Thoracic aorta (tissue), 2 donors: ENCODE measurements around the gene ROGDI. TPM values are rescaled to one million over a fixed set of nuclear protein-coding genes. Genes with fewer than 3 reads are reported as not detected.

ENCODE experiments used
- ATAC-seq: fragments of 150-250 bp; one replicate; pipeline ENCODE4 v1.8.0; 2017; ENCODE audit warnings: low read depth; ENCODE audit not compliant: insufficient number of reproducible peaks, low FRiP score
- DNase-seq: peaks from one replicate; pipeline ENCODE4 v3.0.0-alpha.2; 2020; ENCODE audit warnings: low spot score
- H3K27ac ChIP-seq, 2 donors: fragments of 200-600 bp; sonication (generic); 1 replicate in 1 of 2; 2 replicates in 1 of 2; pipeline ENCODE4 v1.5.1; 2016; ENCODE audit warnings: mild to moderate bottlenecking in 2 of 2, moderate library complexity in 2 of 2
- H3K27me3 ChIP-seq: fragments of 200-600 bp; sonication (generic); replicated peaks from 2 replicates; pipeline ENCODE4 v1.6.0; 2016; ENCODE audit warnings: mild to moderate bottlenecking; ENCODE audit not compliant: insufficient read depth
- H3K36me3 ChIP-seq: fragments of 200-600 bp; sonication (generic); one replicate; pipeline ENCODE4 v1.5.1; 2016
- H3K4me1 ChIP-seq, 2 donors: fragments of 200-600 bp; sonication (generic); 1 replicate in 1 of 2; 2 replicates in 1 of 2; pipeline versions ENCODE4 v1.5.1 to v1.6.0; 2016; ENCODE audit warnings: low read depth in 2 of 2, mild to moderate bottlenecking in 1 of 2; ENCODE audit not compliant: control insufficient read depth in 1 of 2
- H3K4me3 ChIP-seq: fragments of 200-600 bp; sonication (generic); 2 replicates; pipeline ENCODE4 v1.5.1; 2016; ENCODE audit warnings: mild to moderate bottlenecking
- H3K9me3 ChIP-seq: fragments of 200-600 bp; sonication (generic); 2 replicates; pipeline ENCODE4 v1.5.1; 2016
- total RNA-seq, 2 donors: library from RNA; depleted of rRNA; stranded (reverse); fragments of >200 nt; gene quantifications; one replicate each; pipeline versions ENCODE4 v1.1.0 to v1.2.3, GENCODE V29; 2016
- TF ChIP-seq, protein P1 (sequence below): fragments of 200-600 bp; sonication (generic); IDR thresholded peaks from one replicate; pipeline ENCODE4 v1.5.1; 2019; ENCODE audit warnings: antibody characterized with exemption

The ROGDI gene
- total RNA-seq, 2 donors from 2014 or later = 4.2 to 23.7 TPM

DNA sequence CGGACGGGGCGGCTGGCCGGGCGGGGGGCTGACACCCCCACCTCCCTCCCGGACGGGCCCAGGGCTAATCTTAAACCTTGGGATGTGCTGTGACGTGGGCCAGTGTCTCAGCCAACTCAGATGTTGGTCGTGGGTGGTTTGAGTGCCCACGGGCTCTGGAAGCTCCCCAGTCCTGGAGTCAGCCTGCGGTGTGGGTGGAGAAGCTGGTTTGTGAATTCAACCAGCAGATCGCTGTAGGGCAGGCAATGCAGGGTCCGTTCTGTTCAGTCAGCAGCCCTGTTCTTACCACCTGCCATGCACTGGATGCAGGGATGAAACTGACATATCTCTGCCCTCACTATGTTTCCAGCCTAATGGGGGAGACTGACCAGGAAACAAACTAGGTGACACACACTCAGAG is 27.4 kb downstream of the ROGDI start:
- Histone ChIP-seq H3K27ac (no peak overlapping the region), H3K36me3 (no peaks in the 10 kb centered on the region), H3K9me3 (no peaks in the 10 kb centered on the region), H3K27me3 (no peaks in the 10 kb centered on the region), H3K4me3 (no peak overlapping the region), H3K4me1 (no peaks in the 10 kb centered on the region)
- DNase-seq (no peak), ATAC-seq (no peak)
- TF ChIP-seq, protein P1, sequence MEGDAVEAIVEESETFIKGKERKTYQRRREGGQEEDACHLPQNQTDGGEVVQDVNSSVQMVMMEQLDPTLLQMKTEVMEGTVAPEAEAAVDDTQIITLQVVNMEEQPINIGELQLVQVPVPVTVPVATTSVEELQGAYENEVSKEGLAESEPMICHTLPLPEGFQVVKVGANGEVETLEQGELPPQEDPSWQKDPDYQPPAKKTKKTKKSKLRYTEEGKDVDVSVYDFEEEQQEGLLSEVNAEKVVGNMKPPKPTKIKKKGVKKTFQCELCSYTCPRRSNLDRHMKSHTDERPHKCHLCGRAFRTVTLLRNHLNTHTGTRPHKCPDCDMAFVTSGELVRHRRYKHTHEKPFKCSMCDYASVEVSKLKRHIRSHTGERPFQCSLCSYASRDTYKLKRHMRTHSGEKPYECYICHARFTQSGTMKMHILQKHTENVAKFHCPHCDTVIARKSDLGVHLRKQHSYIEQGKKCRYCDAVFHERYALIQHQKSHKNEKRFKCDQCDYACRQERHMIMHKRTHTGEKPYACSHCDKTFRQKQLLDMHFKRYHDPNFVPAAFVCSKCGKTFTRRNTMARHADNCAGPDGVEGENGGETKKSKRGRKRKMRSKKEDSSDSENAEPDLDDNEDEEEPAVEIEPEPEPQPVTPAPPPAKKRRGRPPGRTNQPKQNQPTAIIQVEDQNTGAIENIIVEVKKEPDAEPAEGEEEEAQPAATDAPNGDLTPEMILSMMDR = no peak

DNA sequence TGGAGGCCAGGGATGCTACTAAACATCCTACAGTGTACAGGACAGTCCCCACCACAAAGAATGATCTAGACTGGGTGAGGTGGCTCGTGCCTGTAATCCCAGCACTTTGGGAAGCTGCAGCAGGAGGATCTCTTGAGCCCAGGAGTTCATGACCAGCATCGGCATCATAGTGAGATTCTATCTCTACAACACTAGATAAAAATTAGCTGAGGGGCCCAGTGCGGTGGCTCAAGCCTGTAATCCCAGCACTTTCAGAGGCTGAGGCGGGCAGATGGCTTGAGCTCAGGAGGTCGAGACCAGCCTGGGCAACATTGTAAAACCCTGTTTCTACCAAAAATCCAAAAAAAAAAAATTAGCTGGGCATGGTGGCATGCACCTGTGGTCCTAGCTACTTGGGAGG is 30.1 kb downstream of the ROGDI start:
- peaks cover 5 to 12% of the 10 kb centered on the region in 2 donors for H3K4me1 ChIP-seq
- H3K36me3 ChIP-seq = no peaks in the 10 kb centered on the region
- no peaks in the 10 kb centered on the region for H3K27me3 ChIP-seq
- TF ChIP-seq, protein P1 = no peak
- ATAC-seq = no peak
- no peaks in the 10 kb centered on the region for H3K9me3 ChIP-seq
- H3K27ac ChIP-seq = no peak overlapping the region
- no peak overlapping the region for H3K4me3 ChIP-seq
- no peak for DNase-seq

DNA sequence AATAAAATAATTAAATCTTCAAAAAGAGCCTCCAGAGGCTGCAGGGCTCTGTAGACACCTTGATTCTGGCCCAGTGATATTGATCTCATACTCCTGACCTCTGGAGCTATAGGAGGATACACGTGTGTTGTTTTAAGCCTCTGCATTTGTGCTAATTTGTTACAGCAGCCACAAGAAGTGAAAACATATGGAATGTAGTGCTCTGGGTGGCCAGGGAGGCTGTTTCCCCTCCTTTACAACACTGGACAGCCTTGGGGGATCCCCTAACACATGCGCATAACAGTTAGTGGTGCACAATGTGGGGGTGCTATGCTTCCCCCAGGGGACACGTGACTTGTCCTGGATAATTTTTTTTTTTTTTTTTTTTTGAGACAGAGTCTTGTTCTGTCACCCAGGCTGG is 30.8 kb downstream of the ROGDI start:
- H3K4me3 ChIP-seq = no peak overlapping the region
- peaks cover 6 to 12% of the 10 kb centered on the region in 2 donors for H3K4me1 ChIP-seq
- no peak overlapping the region for H3K27ac ChIP-seq
- no peaks in the 10 kb centered on the region for H3K27me3 ChIP-seq
- TF ChIP-seq, protein P1 = no peak
- no peaks in the 10 kb centered on the region for H3K9me3 ChIP-seq
- DNase-seq (no peak), ATAC-seq (no peak)
- no peaks in the 10 kb centered on the region for H3K36me3 ChIP-seq

DNA sequence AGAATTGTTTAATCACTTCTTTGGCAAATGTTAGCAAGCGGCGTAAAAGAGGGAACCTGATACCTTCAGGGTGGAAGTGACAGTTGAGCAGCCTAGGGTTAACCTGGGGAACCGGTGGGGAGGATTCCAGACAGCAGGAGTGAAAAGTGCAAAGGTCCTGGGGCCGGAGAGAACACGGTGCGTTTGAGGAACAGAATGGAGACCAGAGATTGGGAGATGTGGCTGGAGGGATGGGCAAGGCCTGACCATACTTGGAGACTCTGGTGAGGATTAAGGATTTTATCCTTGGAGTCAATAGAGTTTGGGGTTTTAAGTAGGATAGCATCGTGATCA is 33.2 kb downstream of the ROGDI start:
- Histone ChIP-seq H3K36me3 (no peaks in the 10 kb centered on the region), H3K9me3 (no peaks in the 10 kb centered on the region), H3K4me3 (peak overlapping the region; percentile 99), H3K4me1 (peaks cover 11 to 26% of the 10 kb centered on the region in 2 donors), H3K27ac (peak overlapping the region; percentile 72 to 91), H3K27me3 (no peaks in the 10 kb centered on the region)
- TF ChIP-seq, protein P1 = no peak
- ATAC-seq (no peak), DNase-seq (no peak)

DNA sequence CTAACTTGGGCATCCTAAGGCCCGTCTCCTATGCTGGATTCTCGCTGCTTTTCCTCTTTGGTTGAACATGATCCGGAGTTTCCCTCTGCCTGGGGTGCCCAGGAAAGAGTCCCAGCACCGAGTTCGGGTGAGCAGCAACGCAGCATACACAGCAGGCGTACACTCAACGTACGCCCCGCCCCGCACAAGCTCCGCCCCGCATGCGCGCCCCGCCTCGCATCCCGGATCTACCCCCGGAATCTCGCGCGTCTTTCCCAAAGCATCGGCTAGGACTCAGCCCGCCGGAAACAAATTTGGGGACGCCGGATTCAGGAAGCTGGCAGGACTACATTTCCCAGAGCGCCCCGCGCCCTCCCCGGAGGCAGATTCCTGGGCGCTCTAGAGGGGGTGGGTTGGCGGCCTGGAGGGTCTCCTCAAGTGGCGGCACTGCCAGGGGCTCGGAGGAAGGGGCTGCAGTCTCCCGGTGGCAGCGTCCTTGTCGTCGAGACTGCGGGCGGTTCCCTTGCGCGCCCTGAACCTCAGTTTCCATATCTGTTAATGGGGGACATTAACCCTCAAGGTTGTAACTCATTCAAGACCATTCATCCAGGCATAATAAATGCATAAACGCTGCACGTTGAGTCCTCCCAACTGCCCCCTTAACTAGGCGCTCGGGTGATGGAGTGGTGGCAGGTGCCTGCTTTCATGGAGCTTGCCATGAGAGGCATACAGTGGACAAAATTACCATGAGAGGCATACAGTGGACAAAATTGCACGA is 33.7 kb downstream of the ROGDI start:
- DNase-seq = peak; percentile 86
- Histone ChIP-seq H3K4me3 (peak overlapping the region; percentile 99), H3K36me3 (peaks cover 5% of the 10 kb centered on the region), H3K4me1 (peaks cover 11 to 26% of the 10 kb centered on the region in 2 donors), H3K27me3 (no peaks in the 10 kb centered on the region), H3K27ac (peak overlapping the region; percentile 90 to 91), H3K9me3 (no peaks in the 10 kb centered on the region)
- peak; percentile 91 for ATAC-seq
- TF ChIP-seq, protein P1 = no peak
